Neural cell (in vitro differentiated cells): ENCODE data around the gene C17orf75. TPM values are rescaled to one million over a fixed set of nuclear protein-coding genes. Genes with fewer than 3 reads are reported as not detected.
"Not testable (repeated sequence)": the region's sequence is repeated elsewhere in the genome, so short reads cannot be mapped to it uniquely, and the experiment has no call there.

Experiments
- H2AFZ ChIP-seq: fragments of 200-600, 300-800 bp; sonication (generic), shearing (Covaris generic); 2 replicates; pipeline ENCODE4 v1.6.0; 2014; ENCODE audit warnings: low read depth, mild to moderate bottlenecking, antibody characterized with exemption, low read length, moderate library complexity
- H3F3A ChIP-seq: fragments of 200-600 bp; shearing (Covaris generic); 2 replicates; pipeline ENCODE4 v1.6.1; 2016; ENCODE audit warnings: mild to moderate bottlenecking, moderate library complexity, mixed read lengths, antibody characterized with exemption, low read length; ENCODE audit not compliant: insufficient read depth, poor library complexity, severe bottlenecking
- H3K27ac ChIP-seq: fragments of 200-600, 300-800 bp; sonication (generic), shearing (Covaris generic); 2 replicates; pipeline ENCODE4 v1.5.1; 2014; ENCODE audit warnings: mild to moderate bottlenecking, low read length, moderate library complexity
- H3K27me3 ChIP-seq: fragments of 300-800, 200-600 bp; sonication (generic), shearing (Covaris generic); 2 replicates; pipeline ENCODE4 v1.6.0; 2014; ENCODE audit warnings: mild to moderate bottlenecking, low read depth, low read length, moderate library complexity; ENCODE audit not compliant: insufficient read depth
- H3K36me3 ChIP-seq: fragments of 300-800, 200-600 bp; sonication (generic), shearing (Covaris generic); 2 replicates; pipeline ENCODE4 v1.5.1; 2014; ENCODE audit warnings: mild to moderate bottlenecking, antibody characterized with exemption, low read length, moderate library complexity; ENCODE audit not compliant: insufficient read depth
- H3K4me2 ChIP-seq: fragments of 300-800, 200-600 bp; sonication (generic), shearing (Covaris generic); 2 replicates; pipeline ENCODE4 v1.6.0; 2014; ENCODE audit warnings: mild to moderate bottlenecking, low read length
- H3K4me3 ChIP-seq: fragments of 300-800, 200-600 bp; sonication (generic), shearing (Covaris generic); 2 replicates; pipeline ENCODE4 v1.5.1; 2014; ENCODE audit warnings: mild to moderate bottlenecking, low read length, moderate library complexity
- H3K79me2 ChIP-seq: fragments of 200-600 bp; shearing (Covaris generic); replicated peaks from 2 replicates; pipeline ENCODE4 v1.6.0; 2014; ENCODE audit warnings: mild to moderate bottlenecking, low read length, moderate library complexity; ENCODE audit not compliant: insufficient read depth
- H3K9ac ChIP-seq: fragments of 300-800, 200-600 bp; sonication (generic), shearing (Covaris generic); 2 replicates; pipeline ENCODE4 v1.6.1; 2016; ENCODE audit warnings: mild to moderate bottlenecking, low read length, mixed read lengths
- H3K9me2 ChIP-seq: fragments of 200-600 bp; shearing (Covaris generic); 2 replicates; pipeline ENCODE4 v1.6.1; 2016; ENCODE audit warnings: mild to moderate bottlenecking, low read length, mixed read lengths; ENCODE audit not compliant: insufficient read depth
- H3K9me3 ChIP-seq: fragments of 200-600, 300-800 bp; sonication (generic), shearing (Covaris generic); 2 replicates; pipeline ENCODE4 v1.6.1; 2016; ENCODE audit warnings: mild to moderate bottlenecking, mixed run types, low read length, moderate library complexity, mixed read lengths
- H4K20me1 ChIP-seq: fragments of 200-600 bp; shearing (Covaris generic); 2 replicates; pipeline ENCODE4 v1.6.1; 2016; ENCODE audit warnings: mild to moderate bottlenecking, mixed run types; ENCODE audit not compliant: insufficient read depth
- CTCF ChIP-seq: fragments of 450-650 bp; IDR thresholded peaks from 2 replicates; pipeline ENCODE4 v1.5.1; 2014; ENCODE audit warnings: antibody characterized with exemption, mild to moderate bottlenecking, moderate library complexity; ENCODE audit not compliant: poor library complexity, severe bottlenecking
- EP300 ChIP-seq: fragments of 450-650 bp; conservative IDR thresholded peaks from 2 replicates; pipeline ENCODE4 v1.6.1; 2014; ENCODE audit warnings: antibody characterized with exemption, mild to moderate bottlenecking, moderate library complexity; ENCODE audit not compliant: poor library complexity, severe bottlenecking
- EZH2 ChIP-seq: fragments of 200-600, 300-800 bp; shearing (Covaris generic), sonication (generic); IDR thresholded peaks from 2 replicates; pipeline ENCODE4 v1.6.1; 2014; ENCODE audit warnings: antibody characterized with exemption, low read length, borderline replicate concordance, mild to moderate bottlenecking; ENCODE audit not compliant: insufficient read depth, poor library complexity, severe bottlenecking
- MXI1 ChIP-seq: fragments of 450-650 bp; conservative IDR thresholded peaks from 2 replicates; pipeline ENCODE4 v1.6.1; 2014; ENCODE audit warnings: antibody characterized with exemption, mild to moderate bottlenecking; ENCODE audit not compliant: poor library complexity, severe bottlenecking
- POLR2AphosphoS5 ChIP-seq: IDR thresholded peaks from 2 replicates; pipeline ENCODE4 v1.6.1; 2012
- RAD21 ChIP-seq: fragments of 450-650 bp; conservative IDR thresholded peaks from 2 replicates; pipeline ENCODE4 v1.6.1; 2014; ENCODE audit warnings: antibody characterized with exemption, mild to moderate bottlenecking, moderate library complexity
- REST ChIP-seq: IDR thresholded peaks from 2 replicates; pipeline ENCODE4 v1.6.1; 2012; ENCODE audit warnings: borderline replicate concordance
- SMC3 ChIP-seq: fragments of 450-650 bp; conservative IDR thresholded peaks from 2 replicates; pipeline ENCODE4 v1.6.1; 2014; ENCODE audit warnings: antibody characterized with exemption, mild to moderate bottlenecking, moderate library complexity; ENCODE audit not compliant: poor library complexity
- TAF1 ChIP-seq: IDR thresholded peaks from 2 replicates; pipeline ENCODE4 v1.6.1; 2012; ENCODE audit warnings: low read depth
- polyA minus RNA-seq: library from RNA; depleted of rRNA, polyadenylated mRNA; stranded (reverse); fragments of >200 nt; gene quantifications from 2 replicates; pipeline ENCODE4 v1.2.3, GENCODE V29; 2014
- polyA plus RNA-seq: library from polyadenylated mRNA; depleted of rRNA; stranded (reverse); fragments of >200 nt; gene quantifications from 2 replicates; pipeline ENCODE4 v1.2.3, GENCODE V29; 2014

Gene C17orf75
- polyA plus RNA-seq, result 68.7 and 77.0 TPM in 2 replicates
- 75.7 and 81.1 TPM in 2 replicates for polyA minus RNA-seq

DNA sequence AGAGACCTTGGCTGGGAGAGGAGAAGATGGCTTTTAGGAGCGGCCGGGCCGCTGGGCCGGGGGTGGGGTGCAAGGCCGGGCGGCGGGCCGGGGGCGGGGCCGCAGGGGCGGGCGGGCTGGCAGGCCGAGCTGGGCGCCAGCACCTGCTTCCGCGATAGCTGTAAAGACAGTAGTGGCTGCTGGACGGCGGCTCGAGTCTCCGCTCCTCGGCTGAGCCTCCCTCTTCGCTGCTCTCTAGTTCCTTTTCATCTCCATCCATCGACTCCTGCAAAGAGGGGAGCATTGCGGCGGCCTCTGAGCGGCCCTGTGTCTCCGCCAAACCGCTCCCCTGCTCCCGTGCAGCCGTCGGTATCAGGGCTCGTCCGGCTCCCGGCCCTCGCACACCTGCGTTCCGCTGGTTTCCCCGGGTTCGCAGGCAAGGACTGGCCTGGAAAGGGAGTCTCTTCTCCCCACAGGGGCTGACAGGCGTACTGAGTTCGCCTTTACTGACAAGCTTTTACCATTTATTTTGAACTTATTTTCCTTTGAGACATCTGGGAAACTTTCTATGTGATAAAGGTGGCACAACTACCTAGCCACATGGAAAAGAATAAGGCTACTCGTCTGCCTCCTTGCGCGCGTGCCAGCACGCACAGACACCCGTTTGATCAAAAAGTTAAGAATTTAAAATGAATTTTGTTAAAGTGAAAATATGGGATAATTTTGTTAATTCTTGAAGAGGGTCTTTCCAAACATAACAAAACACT lies at the start of gene C17orf75:
C17orf75 (minus strand) TSS at position 317 of the 746 bp plus-strand sequence; CDS start at position 283, 34 bp downstream.
- peak within 1 kb of the TSS; percentile 78 for H3K27ac ChIP-seq
- no peaks in the 10 kb centered on the region for H3K36me3 ChIP-seq
- no peaks in the 10 kb centered on the region for H4K20me1 ChIP-seq
- H3K9me2 ChIP-seq, result no peaks in the 10 kb centered on the region
- H3K9ac ChIP-seq, result peak within 1 kb of the TSS; percentile 74
- no peaks in the 10 kb centered on the region for H3K9me3 ChIP-seq
- TF ChIP-seq RAD21, result no peak
- TF ChIP-seq REST, result no peak
- TF ChIP-seq EZH2, result no peak
- peak; percentile 84 for TF ChIP-seq TAF1
- TF ChIP-seq EP300, result no peak
- peak; percentile 82 for TF ChIP-seq POLR2AphosphoS5
- TF ChIP-seq MXI1, result peak; percentile 62
- TF ChIP-seq SMC3, result peak; percentile 26
- no peaks in the 10 kb centered on the region for H3K79me2 ChIP-seq
- peak within 1 kb of the TSS; percentile 71 for H2AFZ ChIP-seq
- H3K4me3 ChIP-seq, result peak within 1 kb of the TSS; percentile 77
- H3F3A ChIP-seq, result no peaks in the 10 kb centered on the region
- H3K4me2 ChIP-seq, result peak within 1 kb of the TSS; percentile 92
- no peaks in the 10 kb centered on the region for H3K27me3 ChIP-seq

DNA sequence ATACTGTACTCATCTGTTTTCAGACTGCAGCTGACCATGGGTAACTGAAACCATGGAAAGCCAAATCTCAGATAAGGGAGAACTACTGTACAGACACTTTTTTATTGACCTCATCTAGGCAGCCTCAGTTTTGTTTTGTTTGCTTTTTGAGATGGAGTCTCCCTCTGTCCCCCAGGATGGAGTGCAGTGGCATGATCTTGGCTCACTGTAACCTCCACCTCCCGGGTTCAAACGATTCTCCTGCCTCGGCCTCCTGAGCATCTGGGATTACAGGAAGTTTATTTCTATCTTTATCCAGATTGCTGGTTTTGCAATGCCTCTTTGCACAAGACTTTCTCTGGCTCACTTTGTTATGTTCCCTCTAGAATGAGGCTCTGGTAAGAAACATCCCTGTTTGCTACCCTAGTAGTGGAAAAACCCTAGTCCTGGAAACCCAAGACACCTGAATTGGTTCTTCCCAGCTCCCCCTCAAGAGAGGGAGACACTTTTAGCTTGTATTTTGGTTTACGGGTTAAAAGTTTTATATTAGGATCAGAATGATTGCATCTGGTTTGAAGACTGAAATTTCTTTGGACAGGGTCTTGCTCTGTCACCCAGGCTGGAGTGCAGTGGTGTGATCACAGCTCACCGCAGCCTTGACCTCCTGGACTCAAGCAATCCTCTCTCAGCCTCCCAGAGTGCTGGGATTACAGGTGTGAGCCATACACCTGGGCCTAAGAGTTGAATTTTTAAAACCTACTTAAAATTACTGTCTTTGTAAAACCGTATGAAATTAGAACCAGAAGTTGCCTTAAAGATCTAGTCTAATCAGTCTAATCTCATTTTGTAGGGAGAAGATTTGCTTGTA lies 46.9 kb upstream of the C17orf75 start:
- Histone ChIP-seq H3K27ac (no peak overlapping the region), H3K9me2 (no peaks in the 10 kb centered on the region), H3K27me3 (no peaks in the 10 kb centered on the region), H3F3A (no peaks in the 10 kb centered on the region), H3K9me3 (no peaks in the 10 kb centered on the region), H4K20me1 (no peaks in the 10 kb centered on the region), H2AFZ (no peak overlapping the region), H3K9ac (no peak overlapping the region), H3K4me3 (no peak overlapping the region), H3K36me3 (no peaks in the 10 kb centered on the region), H3K79me2 (no peaks in the 10 kb centered on the region), H3K4me2 (no peak overlapping the region)
- no peak for TF ChIP-seq EZH2
- no peak for TF ChIP-seq CTCF
- no peak for TF ChIP-seq EP300
- no peak for TF ChIP-seq REST
- no peak for TF ChIP-seq RAD21

- not testable (repeated sequence) for H3F3A ChIP-seq, H3K36me3 ChIP-seq, H3K4me3 ChIP-seq, H3K4me2 ChIP-seq, H3K9me3 ChIP-seq, H2AFZ ChIP-seq, H4K20me1 ChIP-seq, H3K79me2 ChIP-seq, H3K9ac ChIP-seq, H3K27me3 ChIP-seq, H3K27ac ChIP-seq, H3K9me2 ChIP-seq
Observed at GRCh38 chr17:32388128-32388527, 46.2 kb upstream of the C17orf75 start.
